Measurements from ENCODE around the gene DPF3.

The DPF3 gene

GRCh38 chr14:72582582-72582981 lies 311.3 kb downstream of the DPF3 start:
- DNase-seq = no peak

GRCh38 chr14:72578514-72578913 lies 315.4 kb downstream of the DPF3 start:
- DNase-seq = no peak

DNA sequence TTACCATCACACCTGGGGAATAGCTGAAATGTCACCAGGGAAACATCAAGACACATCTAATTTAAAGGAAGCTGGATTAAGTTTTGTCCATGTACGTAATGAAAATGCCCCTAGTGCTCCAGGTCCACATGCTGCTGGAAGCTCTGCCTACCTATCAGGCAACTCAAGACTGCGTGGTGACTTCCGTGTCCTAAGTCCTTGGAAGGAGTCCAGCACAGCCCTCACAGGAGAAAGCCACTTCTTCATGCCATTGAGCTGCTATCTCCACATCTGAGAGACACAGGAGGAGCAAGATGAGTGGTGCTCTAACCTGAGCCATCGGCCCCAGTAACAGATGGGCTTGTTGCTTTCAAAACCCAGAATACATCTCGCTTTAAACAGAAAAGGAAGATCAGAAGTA lies 316.4 kb downstream of the DPF3 start:
- DNase-seq = no peak

DNA sequence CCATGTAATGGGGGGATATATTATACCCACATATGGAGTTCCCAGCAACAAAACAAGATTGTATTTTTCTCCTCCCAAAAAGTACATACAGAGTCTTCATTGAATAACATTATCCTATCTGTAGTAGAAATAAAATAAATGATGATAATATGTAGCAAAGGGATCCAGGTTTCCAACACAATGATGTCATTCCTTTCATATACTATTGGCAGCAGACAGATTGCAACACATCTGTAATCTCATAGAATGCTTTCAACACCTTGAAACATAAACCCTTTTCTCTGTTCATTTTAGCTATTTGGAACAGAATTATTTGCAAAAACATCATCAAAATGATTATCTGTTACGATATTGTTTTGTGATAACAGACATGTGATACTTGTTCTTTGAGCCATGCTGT lies 317.6 kb downstream of the DPF3 start:
- DNase-seq = no peak

DNA sequence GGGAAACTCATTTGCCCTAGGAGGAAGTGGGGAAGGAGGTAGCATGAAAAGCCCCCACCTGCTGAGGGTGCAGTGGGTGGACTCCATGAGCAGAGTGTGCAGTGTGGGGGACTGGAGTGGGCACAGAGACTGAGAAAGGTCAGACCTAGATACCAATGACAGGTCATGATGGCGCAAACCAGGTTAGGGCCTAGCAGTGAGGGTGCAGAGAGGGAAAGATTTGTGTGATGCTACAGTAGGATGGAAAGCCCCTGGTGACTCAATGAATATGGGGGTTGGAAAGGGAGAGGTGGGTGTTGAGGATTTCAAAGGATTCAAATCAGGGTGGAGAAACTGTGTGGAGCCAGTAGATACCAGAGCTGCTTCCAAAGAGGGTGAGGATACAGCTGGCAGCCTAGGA lies 319.2 kb downstream of the DPF3 start:
- no peak for DNase-seq

- DNase-seq = no peak
Measured at GRCh38 chr14:72573725-72574417, 320.0 kb downstream of the DPF3 start.

All from NCI-H524 treated with DMSO at 0.1 percent for 48 hours (cell line).